ENCODE measurements around the gene LDB1.

The LDB1 gene

DNA sequence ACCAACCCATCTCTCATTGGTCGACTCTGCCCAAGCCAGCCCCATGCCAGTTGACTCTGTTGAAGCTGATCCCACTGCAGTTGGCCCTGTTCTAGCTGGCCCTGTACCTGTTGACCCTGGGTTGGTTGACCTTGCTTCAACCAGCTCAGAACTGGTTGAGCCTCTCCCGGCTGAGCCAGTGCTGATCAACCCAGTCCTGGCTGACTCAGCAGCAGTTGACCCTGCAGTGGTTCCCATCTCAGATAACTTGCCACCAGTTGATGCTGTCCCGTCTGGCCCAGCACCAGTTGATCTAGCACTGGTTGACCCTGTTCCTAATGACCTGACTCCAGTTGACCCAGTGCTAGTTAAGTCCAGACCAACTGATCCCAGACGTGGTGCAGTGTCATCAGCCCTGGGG, 20.1 kb upstream of the LDB1 start:
- no peak overlapping the region for H3K4ac ChIP-seq (ENCODE audit: low read depth, low read length)
- H3K9ac ChIP-seq (ENCODE audit: low read length), result no peak overlapping the region
- H3K36me3 ChIP-seq (ENCODE audit: control insufficient read depth in 1 of 2, insufficient read depth in 2 of 2, low read length in 2 of 2), result peaks cover 60 to 68% of the 10 kb centered on the region in 2 experiments
- no peak overlapping the region for H3K23ac ChIP-seq (ENCODE audit: low read length)
- H4K91ac ChIP-seq (ENCODE audit: low read depth, low read length), result no peak overlapping the region
- no peak overlapping the region for H3K4me2 ChIP-seq (ENCODE audit: low read length)
- no peak overlapping the region for H2BK120ac ChIP-seq (ENCODE audit: insufficient read depth, low read length, poor library complexity)
- no peak overlapping the region for H3K27ac ChIP-seq (ENCODE audit: low read depth, low read length)
- no peaks in the 10 kb centered on the region for H3K27me3 ChIP-seq (ENCODE audit: insufficient read depth, low read length)
- H2BK12ac ChIP-seq (ENCODE audit: low read length), result no peak overlapping the region
- no peak overlapping the region for H2BK5ac ChIP-seq (ENCODE audit: low read depth, low read length, poor library complexity)
- no peak overlapping the region for H3K18ac ChIP-seq (ENCODE audit: low read length)
- DNase-seq, result no peak
- H2AK5ac ChIP-seq (ENCODE audit: low read length), result no peak overlapping the region
- no peak overlapping the region for H2AFZ ChIP-seq (ENCODE audit: insufficient read depth, low read length, poor library complexity)
- no peak overlapping the region for H3K4me3 ChIP-seq (ENCODE audit: low read depth, low read length)
- peaks cover 0 to 5% of the 10 kb centered on the region in 2 experiments for H3K4me1 ChIP-seq (ENCODE audit: control insufficient read depth in 1 of 2, insufficient read depth in 2 of 2, low read length in 2 of 2)
- no peak overlapping the region for H4K8ac ChIP-seq (ENCODE audit: low read depth, low read length)
- H3K79me2 ChIP-seq (ENCODE audit: control insufficient read depth, insufficient read depth, low read length, poor library complexity), result peaks cover 10% of the 10 kb centered on the region
- H3K14ac ChIP-seq (ENCODE audit: low read length), result no peak overlapping the region
- no peaks in the 10 kb centered on the region for H3K79me1 ChIP-seq (ENCODE audit: low read length)
- H3K9me3 ChIP-seq (ENCODE audit: insufficient read depth, low read depth, low read length), result peaks cover 5% of the 10 kb centered on the region
- H4K12ac ChIP-seq (ENCODE audit: low read depth, low read length), result no peak overlapping the region
- no CpG with 5 or more reads among the region's 4 CpGs for WGBS (ENCODE audit: extremely low coverage, insufficient coverage, insufficient read length)

DNA sequence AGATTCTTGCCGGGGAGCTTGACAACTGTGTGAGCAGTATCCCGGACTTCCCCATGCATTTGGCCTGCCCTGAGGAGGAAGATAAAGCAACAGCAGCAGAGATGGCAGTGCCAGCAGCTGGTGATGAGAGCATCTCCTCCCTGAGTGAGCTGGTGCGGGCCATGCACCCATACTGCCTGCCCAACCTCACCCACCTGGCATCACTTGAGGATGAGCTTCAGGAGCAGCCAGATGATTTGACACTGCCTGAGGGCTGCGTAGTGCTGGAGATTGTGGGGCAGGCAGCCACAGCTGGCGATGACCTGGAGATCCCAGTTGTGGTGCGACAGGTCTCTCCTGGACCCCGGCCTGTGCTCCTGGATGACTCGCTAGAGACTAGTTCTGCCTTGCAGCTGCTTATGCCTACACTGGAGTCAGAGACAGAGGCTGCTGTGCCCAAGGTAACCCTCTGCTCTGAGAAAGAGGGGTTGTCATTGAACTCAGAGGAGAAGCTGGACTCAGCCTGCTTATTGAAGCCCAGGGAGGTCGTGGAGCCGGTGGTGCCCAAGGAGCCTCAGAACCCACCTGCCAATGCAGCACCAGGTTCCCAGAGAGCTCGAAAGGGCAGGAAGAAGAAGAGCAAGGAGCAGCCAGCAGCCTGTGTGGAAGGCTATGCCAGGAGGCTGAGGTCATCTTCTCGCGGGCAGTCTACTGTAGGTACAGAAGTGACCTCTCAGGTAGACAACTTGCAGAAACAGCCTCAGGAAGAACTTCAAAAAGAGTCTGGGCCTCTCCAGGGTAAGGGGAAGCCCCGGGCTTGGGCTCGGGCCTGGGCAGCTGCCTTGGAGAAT, 19.3 kb upstream of the LDB1 start:
- Histone ChIP-seq H4K12ac (ENCODE audit: low read depth, low read length) (no peak overlapping the region), H3K23ac (ENCODE audit: low read length) (no peak overlapping the region), H3K36me3 (ENCODE audit: control insufficient read depth in 1 of 2, insufficient read depth in 2 of 2, low read length in 2 of 2) (peaks cover 53 to 61% of the 10 kb centered on the region in 2 experiments), H3K4ac (ENCODE audit: low read depth, low read length) (no peak overlapping the region), H4K8ac (ENCODE audit: low read depth, low read length) (no peak overlapping the region), H3K27me3 (ENCODE audit: insufficient read depth, low read length) (no peaks in the 10 kb centered on the region), H3K9ac (ENCODE audit: low read length) (no peak overlapping the region), H3K27ac (ENCODE audit: low read depth, low read length) (no peak overlapping the region), H3K14ac (ENCODE audit: low read length) (no peak overlapping the region), H2BK5ac (ENCODE audit: low read depth, low read length, poor library complexity) (no peak overlapping the region), H3K4me2 (ENCODE audit: low read length) (no peak overlapping the region), H3K79me2 (ENCODE audit: control insufficient read depth, insufficient read depth, low read length, poor library complexity) (peaks cover 12% of the 10 kb centered on the region), H2BK120ac (ENCODE audit: insufficient read depth, low read length, poor library complexity) (no peak overlapping the region), H4K91ac (ENCODE audit: low read depth, low read length) (no peak overlapping the region), H3K9me3 (ENCODE audit: insufficient read depth, low read depth, low read length) (peaks cover 5% of the 10 kb centered on the region), H3K4me3 (ENCODE audit: low read depth, low read length) (no peak overlapping the region), H3K79me1 (ENCODE audit: low read length) (no peaks in the 10 kb centered on the region), H3K4me1 (ENCODE audit: control insufficient read depth in 1 of 2, insufficient read depth in 2 of 2, low read length in 2 of 2) (peaks cover 2 to 5% of the 10 kb centered on the region in 2 experiments), H2BK12ac (ENCODE audit: low read length) (no peak overlapping the region), H3K18ac (ENCODE audit: low read length) (peak overlapping the region; percentile 16), H2AFZ (ENCODE audit: insufficient read depth, low read length, poor library complexity) (no peak overlapping the region), H2AK5ac (ENCODE audit: low read length) (no peak overlapping the region)
- DNase-seq, result no peak
- no CpG with 5 or more reads among the region's 15 CpGs for WGBS (ENCODE audit: extremely low coverage, insufficient coverage, insufficient read length)

DNA sequence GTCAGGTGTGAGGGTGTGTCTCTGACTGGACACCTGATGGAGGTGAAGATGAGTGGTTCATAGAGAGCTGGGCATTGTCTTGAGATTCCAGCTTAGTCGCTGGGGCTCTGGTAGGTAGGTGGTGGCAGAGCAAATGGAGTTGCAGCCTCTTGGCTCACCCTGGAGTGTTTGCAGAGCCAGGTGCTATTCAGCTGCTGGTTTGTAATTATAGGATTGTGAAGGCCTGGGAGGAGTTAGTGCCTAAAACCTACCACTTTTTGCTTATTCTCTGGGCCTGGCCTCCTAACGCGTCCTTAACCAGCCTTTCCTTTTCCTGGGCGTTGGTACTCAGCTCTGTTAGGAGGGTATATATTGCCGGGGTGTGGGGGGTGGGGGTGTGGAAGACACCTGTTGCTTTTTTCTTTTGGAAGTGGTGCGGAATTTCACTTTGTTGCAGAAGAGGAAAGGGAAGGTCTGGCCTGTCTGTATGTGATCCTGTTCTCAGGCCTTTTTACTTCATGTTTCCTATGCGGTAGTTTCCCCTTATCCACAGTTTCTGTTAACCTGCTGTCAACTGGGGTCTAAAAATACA, 15.9 kb upstream of the LDB1 start:
- H4K8ac ChIP-seq (ENCODE audit: low read depth, low read length), result no peak overlapping the region
- H3K23ac ChIP-seq (ENCODE audit: low read length), result no peak overlapping the region
- H3K27me3 ChIP-seq (ENCODE audit: insufficient read depth, low read length), result no peaks in the 10 kb centered on the region
- no peak overlapping the region for H2AK5ac ChIP-seq (ENCODE audit: low read length)
- peak overlapping the region; percentile 31 for H3K9ac ChIP-seq (ENCODE audit: low read length)
- no peak overlapping the region for H2BK120ac ChIP-seq (ENCODE audit: insufficient read depth, low read length, poor library complexity)
- H4K91ac ChIP-seq (ENCODE audit: low read depth, low read length), result no peak overlapping the region
- peaks cover 4 to 9% of the 10 kb centered on the region in 2 experiments for H3K4me1 ChIP-seq (ENCODE audit: control insufficient read depth in 1 of 2, insufficient read depth in 2 of 2, low read length in 2 of 2)
- H3K27ac ChIP-seq (ENCODE audit: low read depth, low read length), result no peak overlapping the region
- no peak overlapping the region for H3K14ac ChIP-seq (ENCODE audit: low read length)
- H3K18ac ChIP-seq (ENCODE audit: low read length), result no peak overlapping the region
- H3K36me3 ChIP-seq (ENCODE audit: control insufficient read depth in 1 of 2, insufficient read depth in 2 of 2, low read length in 2 of 2), result peaks cover 35% of the 10 kb centered on the region in 2 experiments
- H2AFZ ChIP-seq (ENCODE audit: insufficient read depth, low read length, poor library complexity), result no peak overlapping the region
- peaks cover 4% of the 10 kb centered on the region for H3K9me3 ChIP-seq (ENCODE audit: insufficient read depth, low read depth, low read length)
- peaks cover 28% of the 10 kb centered on the region for H3K79me2 ChIP-seq (ENCODE audit: control insufficient read depth, insufficient read depth, low read length, poor library complexity)
- peaks cover 10% of the 10 kb centered on the region for H3K79me1 ChIP-seq (ENCODE audit: low read length)
- DNase-seq, result no peak
- no peak overlapping the region for H2BK5ac ChIP-seq (ENCODE audit: low read depth, low read length, poor library complexity)
- H2BK12ac ChIP-seq (ENCODE audit: low read length), result no peak overlapping the region
- no peak overlapping the region for H3K4me3 ChIP-seq (ENCODE audit: low read depth, low read length)
- WGBS (ENCODE audit: extremely low coverage, insufficient coverage, insufficient read length), result no CpG with 5 or more reads among the region's 7 CpGs
- H3K4me2 ChIP-seq (ENCODE audit: low read length), result peak overlapping the region; percentile 12
- no peak overlapping the region for H4K12ac ChIP-seq (ENCODE audit: low read depth, low read length)
- peak overlapping the region; percentile 89 for H3K4ac ChIP-seq (ENCODE audit: low read depth, low read length)

DNA sequence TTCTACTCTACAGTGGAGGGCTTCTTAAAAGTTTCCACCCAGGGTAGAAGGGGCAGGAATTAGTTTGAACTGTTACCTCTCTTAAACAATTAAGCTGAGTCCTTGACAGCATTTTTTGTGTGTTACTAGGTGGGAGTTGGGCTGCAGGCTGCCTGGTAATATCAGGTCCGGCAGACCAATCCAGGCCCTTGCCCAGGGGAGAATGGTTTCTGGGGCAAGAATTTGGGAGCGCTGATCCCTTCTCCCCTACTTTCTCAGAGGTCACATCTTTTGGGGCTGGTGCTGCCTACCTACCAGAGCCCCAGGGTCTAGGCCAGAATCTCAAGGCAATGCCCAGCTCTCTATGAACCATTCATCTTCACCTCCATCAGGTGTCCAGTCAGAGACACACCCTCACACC, 14.2 kb upstream of the LDB1 start:
- H2BK12ac ChIP-seq (ENCODE audit: low read length), result no peak overlapping the region
- H3K79me2 ChIP-seq (ENCODE audit: control insufficient read depth, insufficient read depth, low read length, poor library complexity), result peaks cover 28% of the 10 kb centered on the region
- H3K36me3 ChIP-seq (ENCODE audit: control insufficient read depth in 1 of 2, insufficient read depth in 2 of 2, low read length in 2 of 2), result peaks cover 18 to 19% of the 10 kb centered on the region in 2 experiments
- peaks cover 10% of the 10 kb centered on the region for H3K79me1 ChIP-seq (ENCODE audit: low read length)
- no peak overlapping the region for H2BK120ac ChIP-seq (ENCODE audit: insufficient read depth, low read length, poor library complexity)
- peak overlapping the region; percentile 95 for H3K4ac ChIP-seq (ENCODE audit: low read depth, low read length)
- H3K9me3 ChIP-seq (ENCODE audit: insufficient read depth, low read depth, low read length), result peaks cover 1% of the 10 kb centered on the region
- H3K27me3 ChIP-seq (ENCODE audit: insufficient read depth, low read length), result no peaks in the 10 kb centered on the region
- no peak for DNase-seq
- H2AK5ac ChIP-seq (ENCODE audit: low read length), result no peak overlapping the region
- no peak overlapping the region for H3K27ac ChIP-seq (ENCODE audit: low read depth, low read length)
- no peak overlapping the region for H2BK5ac ChIP-seq (ENCODE audit: low read depth, low read length, poor library complexity)
- H3K14ac ChIP-seq (ENCODE audit: low read length), result no peak overlapping the region
- H4K91ac ChIP-seq (ENCODE audit: low read depth, low read length), result no peak overlapping the region
- H4K12ac ChIP-seq (ENCODE audit: low read depth, low read length), result no peak overlapping the region
- H3K18ac ChIP-seq (ENCODE audit: low read length), result no peak overlapping the region
- H3K4me3 ChIP-seq (ENCODE audit: low read depth, low read length), result no peak overlapping the region
- H4K8ac ChIP-seq (ENCODE audit: low read depth, low read length), result no peak overlapping the region
- H3K4me1 ChIP-seq (ENCODE audit: control insufficient read depth in 1 of 2, insufficient read depth in 2 of 2, low read length in 2 of 2), result peaks cover 4 to 9% of the 10 kb centered on the region in 2 experiments
- H3K23ac ChIP-seq (ENCODE audit: low read length), result no peak overlapping the region
- no CpG with 5 or more reads among the region's 2 CpGs for WGBS (ENCODE audit: extremely low coverage, insufficient coverage, insufficient read length)
- peak overlapping the region; percentile 81 for H3K4me2 ChIP-seq (ENCODE audit: low read length)
- H3K9ac ChIP-seq (ENCODE audit: low read length), result no peak overlapping the region
- H2AFZ ChIP-seq (ENCODE audit: insufficient read depth, low read length, poor library complexity), result no peak overlapping the region
